ENCODE data around the gene TUBA1A. TPM values are rescaled to one million over a fixed set of nuclear protein-coding genes. Genes with fewer than 3 reads are reported as not detected.

The TUBA1A gene
- total RNA-seq (772 and 888 TPM in 2 replicates), polyA plus RNA-seq (2,642 and 3,496 TPM in 2 replicates), polyA minus RNA-seq (ENCODE audit: low replicate concordance) (4,230 and 5,465 TPM in 2 replicates)
- polyA plus RNA-seq (2012) = 1,551 and 1,948 TPM in 2 replicates

- Histone ChIP-seq H2AFZ (ENCODE audit: low read length) (no peak within 1 kb of the TSS), H3K4me1 (ENCODE audit: control insufficient read depth, extremely low read depth, insufficient read depth, low read length) (peaks cover 2% of the 10 kb centered on the region), H3K4me3 (replicated peaks in 1 of 4; ENCODE audit: control extremely low read depth in 1 of 4, insufficient read depth in 1 of 4, low read depth in 3 of 4, low read length in 4 of 4) (peak within 1 kb of the TSS; percentile 65 to 100 (median 82)), H3K27ac (ENCODE audit: insufficient read depth, low read length) (peak within 1 kb of the TSS; percentile 94), H3K79me2 (ENCODE audit: control insufficient read depth, insufficient read depth, low read length) (peaks cover 32% of the 10 kb centered on the region), H3K36me3 (ENCODE audit: control insufficient read depth, insufficient read depth, low read length) (peaks cover 1% of the 10 kb centered on the region), H3K9ac (ENCODE audit: insufficient read depth, low read length) (peak within 1 kb of the TSS; percentile 86), H3K4me2 (ENCODE audit: extremely low read depth, insufficient read depth, low read length) (peak within 1 kb of the TSS; percentile 84), H3K27me3 (ENCODE audit: control insufficient read depth, insufficient read depth, low read length) (no peaks in the 10 kb centered on the region), H4K20me1 (ENCODE audit: control insufficient read depth, extremely low read depth, insufficient read depth, low read length) (peaks cover 3% of the 10 kb centered on the region), H3K9me3 (ENCODE audit: control insufficient read depth, insufficient read depth, low read depth, low read length) (no peaks in the 10 kb centered on the region)
- DNase-seq (ENCODE audit: low read depth in 2 of 2) = peak; percentile 100
- no peak for TF ChIP-seq CTCF (conservative IDR thresholded peaks at IDR 0.05 in 1 of 2, IDR thresholded peaks at IDR 0.05 in 1 of 2; ENCODE audit: low read depth in 1 of 2, low read length in 2 of 2)
These were observed at the start of gene TUBA1A for GRCh38 chr12:49188916-49189367. TUBA1A (minus strand) TSS chr12:49189080; CDS start chr12:49188979, 101 bp downstream.

GRCh38 chr12:49236423-49236822 is 47.5 kb upstream of the TUBA1A start:
- Histone ChIP-seq H3K4me3 (replicated peaks in 1 of 4; ENCODE audit: control extremely low read depth in 1 of 4, insufficient read depth in 1 of 4, low read depth in 3 of 4, low read length in 4 of 4) (no peak overlapping the region), H3K9ac (ENCODE audit: insufficient read depth, low read length) (no peak overlapping the region), H3K4me2 (ENCODE audit: extremely low read depth, insufficient read depth, low read length) (no peak overlapping the region), H4K20me1 (ENCODE audit: control insufficient read depth, extremely low read depth, insufficient read depth, low read length) (no peaks in the 10 kb centered on the region), H3K36me3 (ENCODE audit: control insufficient read depth, insufficient read depth, low read length) (no peaks in the 10 kb centered on the region), H3K27me3 (ENCODE audit: control insufficient read depth, insufficient read depth, low read length) (no peaks in the 10 kb centered on the region), H3K27ac (ENCODE audit: insufficient read depth, low read length) (no peak overlapping the region), H2AFZ (ENCODE audit: low read length) (no peak overlapping the region), H3K79me2 (ENCODE audit: control insufficient read depth, insufficient read depth, low read length) (no peaks in the 10 kb centered on the region), H3K9me3 (ENCODE audit: control insufficient read depth, insufficient read depth, low read depth, low read length) (no peaks in the 10 kb centered on the region), H3K4me1 (ENCODE audit: control insufficient read depth, extremely low read depth, insufficient read depth, low read length) (peaks cover 15% of the 10 kb centered on the region)
- TF ChIP-seq EZH2 (IDR thresholded peaks at IDR 0.05; ENCODE audit: low read length, missing control alignments) = no peak
- TF ChIP-seq CTCF (conservative IDR thresholded peaks at IDR 0.05 in 1 of 2, IDR thresholded peaks at IDR 0.05 in 1 of 2; ENCODE audit: low read depth in 1 of 2, low read length in 2 of 2) = no peak
- DNase-seq (ENCODE audit: low read depth in 2 of 2) = no peak

GRCh38 chr12:49233842-49234526 is 45.1 kb upstream of the TUBA1A start:
- no peaks in the 10 kb centered on the region for H3K27me3 ChIP-seq (ENCODE audit: control insufficient read depth, insufficient read depth, low read length)
- H3K79me2 ChIP-seq (ENCODE audit: control insufficient read depth, insufficient read depth, low read length) = no peaks in the 10 kb centered on the region
- no peaks in the 10 kb centered on the region for H3K36me3 ChIP-seq (ENCODE audit: control insufficient read depth, insufficient read depth, low read length)
- TF ChIP-seq CTCF (conservative IDR thresholded peaks at IDR 0.05 in 1 of 2, IDR thresholded peaks at IDR 0.05 in 1 of 2; ENCODE audit: low read depth in 1 of 2, low read length in 2 of 2) (no peak), EZH2 (IDR thresholded peaks at IDR 0.05; ENCODE audit: low read length, missing control alignments) (no peak)
- peak overlapping the region; percentile 85 for H3K4me2 ChIP-seq (ENCODE audit: extremely low read depth, insufficient read depth, low read length)
- peaks cover 15% of the 10 kb centered on the region for H3K4me1 ChIP-seq (ENCODE audit: control insufficient read depth, extremely low read depth, insufficient read depth, low read length)
- peak overlapping the region; percentile 93 for H2AFZ ChIP-seq (ENCODE audit: low read length)
- peak overlapping the region; percentile 84 for H3K27ac ChIP-seq (ENCODE audit: insufficient read depth, low read length)
- H3K9me3 ChIP-seq (ENCODE audit: control insufficient read depth, insufficient read depth, low read depth, low read length) = no peaks in the 10 kb centered on the region
- no peaks in the 10 kb centered on the region for H4K20me1 ChIP-seq (ENCODE audit: control insufficient read depth, extremely low read depth, insufficient read depth, low read length)
- H3K9ac ChIP-seq (ENCODE audit: insufficient read depth, low read length) = no peak overlapping the region
- DNase-seq (ENCODE audit: low read depth in 2 of 2) = peak in 1 of 2 donors; percentile 94
- peak overlapping the region in 1 of 4 experiments; percentile 58 for H3K4me3 ChIP-seq (replicated peaks in 1 of 4; ENCODE audit: control extremely low read depth in 1 of 4, insufficient read depth in 1 of 4, low read depth in 3 of 4, low read length in 4 of 4)

All from fibroblast of lung (primary cell).